GM12878 (cell line): ENCODE measurements around the gene CLCN7. TPM values are rescaled to one million over a fixed set of nuclear protein-coding genes. Genes with fewer than 3 reads are reported as not detected.
A peak's percentile ranks its signal among the peaks of the same experiment; 100 is the strongest.

ENCODE experiments used
- CBX5 ChIP-seq: sonication (generic); IDR thresholded peaks from 2 replicates; pipeline ENCODE4 v1.6.1; 2016; ENCODE audit warnings: low read depth, moderate library complexity, mild to moderate bottlenecking, inconsistent platforms
- CUX1 ChIP-seq: IDR thresholded peaks from 2 replicates; pipeline ENCODE4 v1.6.1; 2012; ENCODE audit warnings: improper control_type of control experiment, low read depth, low read length; ENCODE audit not compliant: insufficient replicate concordance
- DPF2 ChIP-seq: fragments of 450-650 bp; IDR thresholded peaks from 2 replicates; pipeline ENCODE4 v1.6.1; 2017; ENCODE audit warnings: mild to moderate bottlenecking
- E2F8 ChIP-seq: fragments of 450-650 bp; IDR thresholded peaks from 2 replicates; pipeline ENCODE4 v1.6.1; 2018; ENCODE audit warnings: mild to moderate bottlenecking, low read depth, moderate library complexity; ENCODE audit not compliant: partially characterized antibody
- EZH2 ChIP-seq: IDR thresholded peaks from 2 replicates; pipeline ENCODE4 v1.6.1; 2012; ENCODE audit warnings: low read depth, mild to moderate bottlenecking, control low read depth, inconsistent platforms, low read length, borderline replicate concordance; ENCODE audit not compliant: control insufficient read depth
- HSF1 ChIP-seq: fragments of 150-350 bp; IDR thresholded peaks from 2 replicates; pipeline ENCODE4 v1.6.1; 2014; ENCODE audit warnings: mild to moderate bottlenecking, low read depth, low read length
- IKZF1 ChIP-seq: fragments of 450-650 bp; conservative IDR thresholded peaks from 2 replicates; pipeline ENCODE4 v1.6.1; 2017; ENCODE audit warnings: antibody characterized with exemption, mild to moderate bottlenecking
- IKZF2 ChIP-seq, 2 experiments: fragments of 450-650 bp; IDR thresholded peaks; 2 replicates each; pipeline ENCODE4 v1.6.1; 2017; ENCODE audit warnings: mild to moderate bottlenecking in 2 of 2, moderate library complexity in 2 of 2
- MXI1 ChIP-seq: fragments of 150-350 bp; IDR thresholded peaks from 2 replicates; pipeline ENCODE4 v1.6.1; 2011; ENCODE audit warnings: low read depth, mild to moderate bottlenecking, inconsistent platforms, low read length, improper control_type of control experiment
- NFXL1 ChIP-seq: fragments of 450-650 bp; IDR thresholded peaks from 2 replicates; pipeline ENCODE4 v1.6.1; 2017; ENCODE audit warnings: antibody characterized with exemption, mild to moderate bottlenecking, borderline replicate concordance
- PAX5 ChIP-seq: IDR thresholded peaks from 2 replicates; pipeline ENCODE4 v1.6.1; 2011; ENCODE audit warnings: low read depth, low read length, borderline replicate concordance
- PAX8 ChIP-seq: fragments of 450-650 bp; IDR thresholded peaks from 2 replicates; pipeline ENCODE4 v1.6.1; 2017; ENCODE audit warnings: mild to moderate bottlenecking, moderate library complexity
- POU2F2 ChIP-seq: IDR thresholded peaks from 3 replicates; pipeline ENCODE4 v1.6.1; 2011; ENCODE audit warnings: low read depth, mild to moderate bottlenecking, low read length, borderline replicate concordance
- RB1 ChIP-seq: fragments of 450-650 bp; formaldehyde crosslinking; IDR thresholded peaks from 2 replicates; pipeline ENCODE4 v1.6.1; 2017; ENCODE audit warnings: mild to moderate bottlenecking, borderline replicate concordance
- RFX5 ChIP-seq: IDR thresholded peaks from 2 replicates; pipeline ENCODE4 v1.6.1; 2011; ENCODE audit warnings: low read depth, low read length, improper control_type of control experiment
- SIN3A ChIP-seq: IDR thresholded peaks from 2 replicates; pipeline ENCODE4 v1.6.1; 2012; ENCODE audit warnings: low read depth, low read length, improper control_type of control experiment
- SIX5 ChIP-seq: IDR thresholded peaks from 2 replicates; pipeline ENCODE4 v1.6.1; 2011; ENCODE audit warnings: mild to moderate bottlenecking, low read depth, low read length, moderate library complexity; ENCODE audit not compliant: severe bottlenecking
- SMAD5 ChIP-seq: IDR thresholded peaks from 2 replicates; pipeline ENCODE4 v1.6.1; 2016; ENCODE audit warnings: antibody characterized with exemption, low read depth
- SPI1 ChIP-seq: IDR thresholded peaks from 2 replicates; pipeline ENCODE4 v1.6.1; 2011; ENCODE audit warnings: low read depth, mild to moderate bottlenecking, low read length, moderate library complexity, borderline replicate concordance; ENCODE audit not compliant: insufficient read depth
- TBL1XR1 ChIP-seq: IDR thresholded peaks from 2 replicates; pipeline ENCODE4 v1.6.1; 2012; ENCODE audit warnings: low read depth, low read length, improper control_type of control experiment
- ZNF384 ChIP-seq: IDR thresholded peaks from 2 replicates; pipeline ENCODE4 v1.6.1; 2012; ENCODE audit warnings: low read depth, mild to moderate bottlenecking, low read length, improper control_type of control experiment, borderline replicate concordance
- polyA plus RNA-seq, 11 experiments: library from polyadenylated mRNA; depleted of rRNA in 4 of 11; unstranded in 6 of 11; stranded (reverse) in 5 of 11; fragments of >200 nt; fragmentation: Nextera tagmentation in 4 of 11; fragmentation: Illumina TruSeq in 1 of 11; extraction: Ambion mirVana in 4 of 11; extraction: Trizol in 1 of 11; gene quantifications; 1 replicate in 1 of 11; 2 replicates in 10 of 11; pipeline versions ENCODE4 v1.2.1 to v1.2.3, GENCODE V29; 2011 to 2016; ENCODE audit warnings: inconsistent platforms in 2 of 11, missing spikeins in 2 of 11, low read depth in 1 of 11
- total RNA-seq, 4 experiments: library from RNA; depleted of rRNA in 3 of 4; stranded (reverse); fragments of >200 nt in 3 of 4; fragmentation: Illumina TruSeq in 1 of 4; extraction: Trizol in 1 of 4; gene quantifications; 2 replicates each; pipeline versions ENCODE4 v1.2.1 to v1.2.3, GENCODE V29; 2013 to 2021

Gene CLCN7
- total and polyA plus RNA-seq, 10 of the 15 experiments (the other 5 are each of a cell fraction or from before 2014, with no cell fraction given), result 0.04 to 62.5 (median 19.9) TPM

- TF ChIP-seq SMAD5 (no peak), MXI1 (no peak), NFXL1 (no peak), RB1 (no peak; the same call in 1 of the 2 replicates), SIX5 (no peak), EZH2 (no peak), ZNF384 (no peak), CUX1 (no peak), RFX5 (no peak), POU2F2 (no peak), IKZF1 (peak; percentile 99), E2F8 (no peak), IKZF2 (IDR thresholded peaks at IDR 0.05) (peak; percentile 29 to 38; a peak in 1 of 4 replicates), PAX8 (no peak), TBL1XR1 (no peak), DPF2 (0 out of 2 replicates have a peak, but pooled peaks have one; percentile 37), SPI1 (peak; percentile 35; the same call in 1 of the 2 replicates), CBX5 (no peak), SIN3A (no peak), HSF1 (no peak), PAX5 (no peak)
Observed at GRCh38 chr16:1413684-1414531, 60.9 kb downstream of the CLCN7 start (continued).
